Right renal pelvis (tissue), 4 donors: Measurements from ENCODE around the gene SH3BP5. TPM values are rescaled to one million over a fixed set of nuclear protein-coding genes. Genes with fewer than 3 reads are reported as not detected.

Experiments
- DNase-seq, 4 donors: peaks; one replicate each; pipeline ENCODE4 v3.0.0-alpha.2; 2013; ENCODE audit warnings: low read depth in 4 of 4, low spot score in 3 of 4, missing footprints in 1 of 4
- polyA plus RNA-seq, 4 donors: library from polyadenylated mRNA; unstranded; fragments of 120-200 nt; gene quantifications; one replicate each; pipeline ENCODE4 v1.2.1, GENCODE V29; 2013; ENCODE audit not compliant: insufficient read length in 4 of 4

The SH3BP5 gene
- polyA plus RNA-seq, 4 donors: 58.3 to 65.4 (median 61.1) TPM

DNA sequence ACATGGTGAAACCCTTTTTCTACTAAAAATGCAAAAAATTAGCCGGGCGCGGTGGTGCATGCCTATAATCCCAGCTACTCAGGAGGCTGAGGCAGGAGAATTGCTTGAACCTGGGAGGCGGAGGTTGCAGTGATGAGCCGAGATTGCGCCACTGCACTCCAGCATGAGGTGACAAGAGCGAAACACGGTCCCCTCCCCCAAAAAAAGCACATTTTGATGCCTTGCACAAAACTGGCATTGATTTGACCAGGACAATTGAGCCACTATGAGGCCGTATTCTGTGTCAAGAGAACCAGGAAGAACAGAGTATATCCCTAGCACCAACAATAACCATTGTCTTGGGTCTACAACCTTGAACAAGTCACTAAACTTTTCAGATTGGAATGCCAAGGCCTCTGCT is 50.6 kb downstream of the SH3BP5 start:
- no peak for DNase-seq

DNA sequence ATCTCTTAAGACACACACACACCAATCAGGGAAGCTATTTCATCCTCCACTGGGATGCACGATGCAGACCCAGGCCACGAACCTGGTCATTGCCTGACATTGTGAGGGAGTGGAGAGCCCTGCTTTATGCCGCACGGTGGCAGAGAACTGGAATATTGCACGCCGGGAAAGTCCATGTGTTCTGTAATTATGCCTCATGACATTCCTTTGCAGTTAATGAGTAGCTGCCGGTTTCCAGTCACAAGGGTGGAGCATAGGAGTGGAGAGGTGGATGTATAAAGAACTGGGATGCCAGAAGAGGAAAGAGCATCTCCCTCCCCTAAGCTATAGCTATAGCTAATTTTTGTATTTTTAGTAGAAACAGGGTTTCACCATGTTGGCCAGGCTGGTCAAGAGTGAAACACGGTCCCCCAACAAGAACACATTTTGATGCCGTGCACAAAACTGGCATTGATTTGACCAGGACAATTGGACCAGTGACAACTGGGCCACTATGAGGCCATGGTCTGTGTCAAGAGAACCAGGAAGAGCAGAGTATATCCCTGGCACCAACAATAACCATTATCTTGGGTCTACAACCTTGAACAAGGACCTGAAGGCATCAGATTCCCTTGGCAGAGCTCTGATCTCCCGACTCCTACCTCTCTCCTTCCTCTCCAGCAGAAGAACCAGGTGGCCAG is 51.4 kb downstream of the SH3BP5 start:
- DNase-seq: no peak

DNA sequence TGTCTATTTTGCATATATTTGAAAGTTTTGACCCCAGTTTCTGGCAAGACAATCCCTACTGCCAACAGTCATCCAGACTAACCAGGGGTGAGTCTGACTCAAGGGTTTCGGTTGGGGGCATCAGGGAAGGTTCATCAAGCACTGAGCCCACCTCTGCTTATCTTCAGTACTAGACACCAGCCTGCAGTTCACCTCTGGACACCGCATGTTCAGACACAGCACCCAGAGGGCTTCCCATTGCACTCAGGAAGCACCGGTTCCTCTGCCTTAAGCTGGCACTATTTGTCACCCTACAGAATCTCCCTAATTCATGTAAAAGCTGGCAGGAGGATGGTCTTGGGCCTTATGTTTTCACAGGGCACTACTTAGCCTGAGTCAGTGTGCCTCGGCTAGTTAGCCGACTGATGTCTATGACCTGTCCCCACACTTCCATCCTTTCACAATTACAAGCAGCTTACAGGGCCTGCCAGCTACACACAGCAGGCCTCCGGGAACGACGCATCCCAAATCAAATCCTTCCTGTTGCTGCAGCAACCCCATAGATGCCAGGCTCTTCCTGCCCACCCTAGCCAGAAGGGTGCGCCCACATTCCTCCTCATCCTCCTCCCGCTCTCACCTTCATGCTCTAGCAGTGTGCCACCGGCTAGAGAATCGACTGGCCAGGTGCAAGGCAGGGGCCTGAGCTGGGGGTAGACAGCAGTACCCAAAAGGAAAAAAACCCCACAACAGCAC is 52.5 kb downstream of the SH3BP5 start:
- DNase-seq: no peak

DNA sequence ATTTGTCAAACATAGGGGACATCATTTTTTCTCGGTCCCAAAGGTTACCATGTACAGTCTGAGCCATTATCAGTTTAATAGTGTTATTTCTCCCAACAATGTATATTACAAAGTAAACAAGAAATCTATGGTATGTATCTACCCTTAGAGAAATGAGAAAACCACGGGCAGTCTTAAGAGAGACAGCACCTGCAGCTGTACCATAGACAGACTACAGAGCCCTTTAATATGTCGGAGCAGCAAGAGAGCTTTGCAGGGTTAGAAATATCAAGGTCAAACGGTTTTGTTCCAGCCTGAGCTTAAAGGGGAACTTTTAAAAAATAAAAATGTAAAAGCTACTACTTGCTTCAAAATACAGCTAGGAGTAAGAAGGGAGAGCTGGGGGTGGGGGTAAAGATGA is 53.2 kb downstream of the SH3BP5 start:
- DNase-seq: no peak

DNA sequence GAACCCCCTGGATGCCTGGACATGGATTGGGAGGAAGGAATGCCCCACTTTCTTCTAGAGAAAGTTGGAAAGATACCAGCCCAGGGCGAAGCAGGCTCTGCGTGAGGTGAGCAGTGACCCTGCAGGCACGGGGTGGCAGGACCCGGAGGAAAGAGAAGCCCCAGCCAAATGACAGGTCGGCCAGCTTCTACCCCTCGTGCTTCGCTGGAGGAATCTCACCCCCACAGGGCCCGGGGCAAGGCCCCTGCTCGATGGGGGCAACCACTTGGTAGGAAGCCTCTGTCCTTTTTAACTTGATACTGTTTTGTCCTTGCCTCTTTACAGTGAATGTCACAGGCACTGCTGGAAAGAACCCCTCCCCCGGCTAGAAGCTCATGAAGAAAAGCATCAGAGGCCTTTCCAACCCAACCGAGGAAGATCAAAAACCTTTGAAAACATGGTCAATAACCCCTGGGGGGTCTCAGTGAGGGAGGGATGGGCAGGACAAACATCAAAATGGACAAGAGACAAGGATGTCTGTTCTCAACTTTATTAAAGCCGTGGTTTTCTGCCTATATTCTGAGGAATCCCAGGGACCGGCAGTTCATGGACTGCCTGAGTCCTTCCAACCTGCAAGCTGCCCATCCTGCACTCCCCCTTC is 54.4 kb downstream of the SH3BP5 start:
- no peak for DNase-seq

DNA sequence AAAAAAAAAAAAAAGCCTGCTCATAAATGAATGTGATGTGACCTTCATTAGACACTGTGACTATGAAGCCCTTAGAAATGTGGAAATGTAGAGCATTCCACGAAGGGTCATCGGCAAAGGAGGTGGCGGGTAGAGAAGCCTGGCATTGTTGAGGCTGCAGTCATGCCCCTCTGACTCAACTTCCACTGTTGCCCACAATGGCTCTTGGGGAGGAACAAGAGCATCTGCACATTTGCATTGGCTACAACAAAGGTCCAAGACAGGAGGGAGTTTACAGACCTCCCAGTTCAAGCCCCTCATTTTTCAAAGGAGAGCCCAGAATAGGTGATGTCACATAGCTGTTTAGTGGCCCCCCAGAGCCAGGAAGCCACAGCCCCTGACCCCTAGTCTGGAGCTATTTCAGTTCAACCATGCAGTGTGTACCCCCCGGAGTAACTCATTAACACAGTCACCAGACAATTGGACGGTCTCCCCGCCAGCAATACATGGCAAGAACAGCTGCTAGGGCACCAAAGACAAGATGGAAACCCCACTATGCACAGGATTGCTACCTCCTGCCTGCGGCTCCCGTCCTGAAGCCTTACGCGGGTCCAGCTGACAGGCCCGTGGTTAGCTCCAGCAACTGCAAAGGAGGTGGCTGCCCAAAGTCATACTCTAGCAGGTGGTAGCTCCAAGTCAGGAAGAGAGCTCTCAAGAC is 56.2 kb downstream of the SH3BP5 start:
- DNase-seq: no peak

DNA sequence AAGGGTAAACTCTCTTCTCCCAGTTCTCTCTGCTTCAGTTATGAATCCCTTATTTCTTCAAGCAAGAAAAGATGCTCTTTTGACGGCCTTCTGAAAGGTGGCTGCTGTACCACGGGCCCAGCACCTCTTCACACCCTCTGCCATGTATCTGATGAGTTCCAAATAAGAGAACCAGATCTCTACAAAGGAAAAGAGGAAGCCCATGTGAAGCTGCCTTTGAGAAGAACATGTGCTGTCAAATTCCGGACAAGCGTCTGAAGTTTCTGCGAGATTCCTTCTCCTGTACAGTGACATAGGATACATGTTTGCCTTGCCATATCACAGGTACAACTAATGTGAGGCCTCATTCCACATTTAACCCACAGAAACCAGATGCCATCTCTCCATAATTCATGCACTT is 59.2 kb downstream of the SH3BP5 start:
- DNase-seq: no peak

DNA sequence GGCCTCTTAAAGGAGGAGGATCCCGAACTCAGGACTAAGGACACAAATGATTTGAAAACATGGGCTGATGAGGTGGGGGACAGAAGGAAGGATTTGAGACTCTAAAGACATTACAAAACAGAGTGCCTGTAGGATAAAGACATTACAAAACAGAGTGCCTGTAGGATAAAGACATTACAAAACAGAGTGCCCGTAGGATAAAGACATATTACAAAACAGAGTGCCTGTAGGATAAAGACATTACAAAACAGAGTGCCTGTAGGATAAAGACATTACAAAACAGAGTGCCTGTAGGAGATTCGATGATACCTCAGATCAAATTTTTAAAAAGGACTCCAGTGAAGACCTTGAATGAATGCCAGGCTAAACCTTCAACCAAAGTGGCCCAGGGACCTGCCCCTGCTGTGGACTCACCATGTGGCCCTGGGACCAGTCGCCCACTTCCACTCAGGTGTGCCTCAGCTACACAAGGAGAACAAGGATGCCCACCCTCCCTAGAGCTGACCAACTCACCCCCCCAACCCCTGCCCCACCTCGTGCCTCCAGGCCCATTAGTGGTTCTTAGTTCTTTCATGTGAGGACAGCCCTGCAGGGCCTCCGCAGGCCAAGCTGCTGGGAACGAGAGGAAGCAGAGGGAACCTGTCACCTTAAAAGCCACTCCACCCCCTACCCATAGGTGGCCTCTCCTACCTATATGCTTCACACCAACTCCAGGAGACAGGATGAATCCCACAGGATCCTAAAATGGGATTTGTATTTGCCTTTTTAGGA is 59.8 kb downstream of the SH3BP5 start:
- no peak for DNase-seq

DNA sequence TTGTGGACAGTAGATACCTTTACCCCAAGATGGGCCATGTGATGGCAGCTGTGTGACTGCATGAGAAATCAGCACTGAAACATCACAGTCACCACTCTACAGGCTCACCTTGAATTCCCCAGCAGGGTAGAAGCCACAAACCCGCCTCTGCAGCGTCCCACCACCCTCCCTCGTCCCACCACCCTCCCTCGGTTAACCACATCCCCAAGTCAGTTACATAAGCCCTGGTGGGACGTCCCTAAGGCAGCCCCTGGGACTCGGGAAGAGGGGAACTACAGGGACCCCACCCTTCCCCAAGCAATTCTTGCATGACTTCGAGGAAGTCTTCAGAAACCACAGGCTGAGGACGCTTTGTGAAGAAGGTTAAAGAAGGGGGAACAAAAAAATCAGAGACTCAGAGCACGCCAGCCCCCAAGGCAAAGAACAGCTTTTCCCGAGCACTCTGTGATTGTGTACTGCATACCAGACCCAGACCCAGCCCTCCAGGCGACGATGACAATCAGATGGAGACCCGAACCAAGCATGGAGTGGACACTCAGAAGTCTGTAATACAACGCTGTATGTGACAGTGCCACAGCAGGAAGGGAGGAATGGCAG is 60.5 kb downstream of the SH3BP5 start:
- no peak for DNase-seq

DNA sequence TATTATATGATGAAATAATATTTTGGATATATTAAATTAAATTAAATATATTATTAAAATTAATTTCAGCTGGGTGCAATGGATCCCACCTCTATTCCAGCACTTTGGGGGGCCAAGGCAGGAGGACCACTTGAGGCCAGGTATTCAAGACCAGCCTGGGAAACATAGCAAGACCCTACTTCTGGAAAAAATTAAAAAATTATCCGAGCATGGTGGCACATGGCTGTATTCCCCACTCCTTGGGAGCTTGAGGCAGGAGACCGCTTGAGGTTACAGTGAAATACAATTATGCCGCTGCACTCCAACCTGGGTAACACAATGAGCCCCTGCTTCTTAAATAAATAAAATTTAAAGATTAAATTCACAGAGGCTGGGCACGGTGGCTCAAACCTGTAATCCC is 61.4 kb downstream of the SH3BP5 start:
- DNase-seq: no peak

DNA sequence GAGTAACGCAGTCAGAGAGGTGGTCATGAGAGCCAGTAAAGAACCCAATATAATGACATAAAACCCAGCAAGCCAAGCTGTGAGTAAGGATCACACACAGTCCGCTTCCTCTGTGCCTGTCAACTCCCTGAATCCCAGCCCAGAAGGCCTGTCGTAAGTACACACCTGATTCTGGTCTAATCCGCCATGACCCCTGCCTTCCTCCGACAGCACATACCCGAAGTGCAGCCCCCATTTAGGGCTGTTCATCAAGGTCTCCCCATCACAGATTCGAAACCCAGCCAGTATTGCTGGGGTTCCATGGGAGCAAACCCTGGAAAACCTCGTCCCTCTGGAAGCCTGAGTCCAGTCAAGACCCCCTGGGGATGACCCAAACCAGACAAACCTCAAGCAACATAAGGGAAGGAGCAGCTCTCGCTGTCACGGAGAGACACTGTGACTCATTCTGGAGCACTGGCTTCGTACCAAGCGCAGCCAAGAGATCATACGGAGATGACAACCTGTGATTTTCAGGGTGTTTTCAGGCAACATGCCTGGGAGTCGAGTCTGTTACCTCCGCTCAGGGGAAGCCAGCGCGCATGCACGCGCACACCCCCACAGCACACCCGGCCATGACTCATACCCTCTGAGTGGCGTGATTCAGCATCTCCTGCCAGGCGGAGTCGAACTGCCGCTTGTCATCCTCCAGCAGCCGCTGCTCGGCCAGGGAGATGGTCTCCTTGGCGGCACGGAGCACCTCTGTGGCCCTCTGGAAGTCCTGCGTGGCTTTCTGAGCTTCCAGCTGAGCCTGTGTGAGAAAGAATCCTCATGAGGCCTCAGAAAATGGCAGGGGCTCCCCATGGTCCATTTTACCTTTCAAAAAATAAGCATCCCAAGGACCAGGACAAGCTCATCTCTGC is 63.0 kb downstream of the SH3BP5 start:
- DNase-seq: no peak

DNA sequence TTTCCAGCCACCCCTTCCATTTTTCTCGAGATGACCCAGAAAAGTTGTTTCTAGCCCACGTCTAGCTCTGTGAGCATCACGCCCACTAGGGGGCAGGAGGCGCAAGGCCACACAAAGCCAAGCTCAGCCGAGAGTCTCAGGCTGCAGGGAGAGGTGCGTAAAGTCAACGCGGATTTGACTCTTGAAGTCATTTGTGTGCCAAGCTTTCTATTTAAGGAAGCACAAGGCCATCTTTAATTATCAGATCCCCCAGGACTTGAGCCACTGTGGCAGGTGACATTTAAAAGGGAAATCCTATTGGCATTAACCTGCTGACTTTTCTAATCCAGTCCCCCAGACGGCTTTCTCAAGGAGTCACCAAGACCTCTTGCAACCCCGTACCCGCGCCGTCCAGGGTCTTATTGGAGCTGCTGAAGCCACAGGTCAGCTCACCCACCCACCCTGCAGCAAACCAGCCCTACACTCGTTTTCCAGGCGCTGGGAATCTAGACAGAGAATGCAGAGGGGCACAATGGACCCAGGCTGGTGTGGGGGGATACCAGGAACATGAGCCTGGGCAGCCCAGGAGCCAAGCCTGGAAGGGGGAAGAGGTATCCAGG is 64.3 kb downstream of the SH3BP5 start:
- DNase-seq: peak; percentile 61 to 78 (median 74)

DNA sequence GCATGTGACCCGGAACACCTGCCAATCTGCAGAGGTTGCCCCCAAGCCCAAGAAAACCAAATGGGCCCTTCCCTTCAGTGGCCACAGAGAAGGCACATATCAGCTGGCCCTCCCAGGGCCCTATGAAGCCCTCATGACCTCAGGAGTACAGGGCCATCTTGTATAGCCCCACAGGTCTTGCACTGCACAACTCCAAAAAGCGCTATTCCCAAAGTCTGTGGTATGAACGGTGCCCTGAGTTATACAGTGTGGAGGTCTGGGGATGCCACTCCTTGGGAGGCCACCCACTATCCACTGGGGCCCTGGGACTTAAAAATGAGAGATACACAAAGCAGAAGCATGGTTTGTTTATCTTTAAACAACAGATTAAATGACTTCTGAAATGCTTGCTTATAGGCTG is 64.9 kb downstream of the SH3BP5 start:
- DNase-seq: no peak

DNA sequence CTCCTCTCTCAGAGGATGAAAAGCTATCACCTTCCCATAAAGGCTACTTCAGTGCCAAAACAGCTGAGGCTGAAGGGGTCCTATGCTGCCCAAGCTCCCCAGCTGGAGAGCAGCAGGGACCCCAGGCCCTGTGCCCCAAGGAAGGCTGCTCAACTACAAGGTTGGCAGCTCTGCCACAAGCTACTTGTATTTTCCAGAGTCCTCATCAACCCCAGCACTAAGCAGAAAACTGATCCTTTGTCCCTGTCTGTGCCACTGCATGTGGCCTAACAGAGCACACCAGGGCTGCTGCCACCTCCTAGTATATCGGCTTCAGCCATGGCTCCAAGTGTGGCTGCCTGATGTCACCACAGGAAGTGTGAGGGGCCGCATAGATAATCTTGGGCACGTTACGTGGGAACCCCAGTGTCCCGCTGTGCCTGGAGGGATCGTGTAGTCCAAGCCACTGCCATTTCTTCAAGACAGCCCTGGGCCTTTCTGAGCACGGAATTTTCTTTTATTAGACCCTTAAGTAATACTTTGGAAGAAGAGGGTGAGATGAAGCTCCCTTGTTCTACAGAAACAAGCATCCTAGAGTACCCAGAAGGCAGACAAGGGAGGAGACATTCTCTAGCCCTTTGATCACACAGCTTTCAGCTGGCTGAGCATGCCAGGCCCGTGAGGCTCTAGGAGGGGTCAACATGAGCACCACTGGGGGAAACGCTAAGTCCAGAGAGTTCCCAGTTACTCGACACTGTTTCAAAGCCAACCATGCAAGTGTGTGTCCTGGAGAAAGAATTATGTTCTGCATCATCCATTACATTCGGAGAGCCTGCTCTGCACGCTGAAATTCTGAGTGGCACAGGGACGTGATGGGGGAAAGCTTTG is 65.6 kb downstream of the SH3BP5 start:
- no peak for DNase-seq

DNA sequence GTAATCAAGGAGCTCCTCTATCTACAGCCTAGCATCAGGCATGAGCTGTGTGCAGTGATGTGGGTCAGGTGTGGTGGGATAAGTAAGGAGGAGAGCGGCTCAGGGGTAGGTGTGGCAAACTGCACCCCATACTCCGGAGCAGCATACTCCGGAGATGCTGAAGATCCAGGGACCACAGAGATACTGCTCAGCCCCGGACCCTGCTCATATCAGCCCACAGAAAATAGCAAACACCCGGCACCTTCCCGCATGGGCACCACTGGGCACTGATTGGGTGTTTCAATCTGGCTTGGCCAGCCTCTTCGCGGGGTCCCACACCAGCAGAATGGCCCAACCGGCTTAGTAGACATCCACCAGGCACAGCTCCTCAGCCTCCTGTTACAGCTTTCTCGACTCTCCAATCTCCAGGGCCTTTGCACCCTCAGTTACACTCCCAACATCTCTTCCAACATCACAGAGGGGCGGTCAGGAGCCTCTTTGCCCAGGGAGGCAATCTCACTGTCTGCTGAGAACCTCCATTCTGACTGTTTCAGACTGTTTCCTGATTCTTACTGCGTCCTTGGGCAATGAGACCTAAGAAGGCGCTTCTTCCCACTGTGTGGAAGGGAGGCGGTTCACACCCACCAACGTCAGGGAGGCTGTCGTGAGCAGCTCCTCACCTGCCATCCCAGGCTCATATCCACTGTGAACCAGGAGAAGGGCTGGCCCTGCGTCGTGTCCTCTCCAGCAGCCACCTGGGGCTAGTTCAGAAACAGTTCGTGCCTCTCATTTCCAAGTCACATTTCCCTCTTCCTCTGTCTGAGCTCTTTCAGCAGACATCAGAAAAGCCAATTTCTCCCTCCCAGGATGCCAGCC is 66.5 kb downstream of the SH3BP5 start:
- no peak for DNase-seq

DNA sequence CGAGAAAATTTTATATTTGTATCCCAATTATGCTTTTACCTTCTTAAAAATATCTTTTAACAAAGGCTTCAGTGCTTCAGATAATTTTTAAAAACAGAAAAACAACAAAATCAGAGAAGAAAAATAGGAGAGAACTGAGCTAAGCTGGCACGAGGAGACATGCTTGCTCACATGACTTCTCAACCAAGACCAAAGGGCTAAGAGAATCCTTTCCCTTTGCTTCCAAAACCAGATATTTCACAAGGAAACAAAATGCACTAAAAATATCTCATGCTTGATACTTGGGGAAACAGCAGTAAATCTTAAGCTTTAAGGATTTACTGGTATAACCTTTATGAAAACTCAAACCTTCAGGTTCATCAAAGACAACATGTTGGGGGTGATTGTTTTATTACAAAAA is 67.9 kb downstream of the SH3BP5 start:
- DNase-seq: no peak

DNA sequence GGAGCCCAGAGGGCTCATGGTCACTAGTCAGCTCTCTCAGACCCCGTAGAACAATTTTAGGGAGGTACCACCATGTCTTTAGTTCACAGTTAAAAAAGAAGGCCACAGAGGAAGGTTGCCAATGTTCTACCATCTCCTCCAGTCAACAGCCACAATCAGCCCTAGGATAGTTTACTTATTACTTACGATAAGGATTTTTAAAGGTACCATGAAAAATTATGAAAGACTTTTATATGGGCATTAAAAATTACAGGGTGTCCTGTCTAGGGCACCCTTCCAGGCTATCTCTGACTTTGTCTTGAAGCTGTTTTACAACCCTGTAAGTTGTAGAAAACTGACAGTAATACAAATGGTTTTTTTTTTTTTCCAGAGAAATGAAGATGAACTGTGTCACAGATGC is 68.5 kb downstream of the SH3BP5 start:
- DNase-seq: no peak
